Esophagus muscularis mucosa (tissue), 4 donors: Measurements from ENCODE around the gene CNFN. TPM values are rescaled to one million over a fixed set of nuclear protein-coding genes. Genes with fewer than 3 reads are reported as not detected.

ENCODE experiments used
- DNase-seq: peaks from one replicate; pipeline ENCODE4 v3.0.0-alpha.2; 2017; ENCODE audit errors: extremely low spot score
- H3K27ac ChIP-seq, 4 donors: fragments of 200-600 bp; sonication (generic); replicated peaks in 1 of 4; 1 replicate in 3 of 4; 2 replicates in 1 of 4; pipeline ENCODE4 v1.5.1; 2016 to 2019; ENCODE audit warnings: mild to moderate bottlenecking in 1 of 4
- H3K27me3 ChIP-seq, 4 donors: fragments of 200-600 bp; sonication (generic); one replicate each; pipeline versions ENCODE4 v1.5.1 to v1.6.0; 2016 to 2019
- H3K36me3 ChIP-seq, 4 donors: fragments of 200-600 bp; sonication (generic); one replicate each; pipeline ENCODE4 v1.5.1; 2016 to 2019
- H3K4me1 ChIP-seq, 4 donors: fragments of 200-600 bp; sonication (generic); one replicate each; pipeline ENCODE4 v1.5.1; 2016 to 2019
- H3K4me3 ChIP-seq, 4 donors: fragments of 200-600 bp; sonication (generic); 1 replicate in 2 of 4; 2 replicates in 2 of 4; pipeline ENCODE4 v1.5.1; 2016 to 2019; ENCODE audit warnings: mild to moderate bottlenecking in 4 of 4, moderate library complexity in 1 of 4
- H3K9me3 ChIP-seq, 4 donors: fragments of 200-600 bp; sonication (generic); 1 replicate in 3 of 4; 2 replicates in 1 of 4; pipeline ENCODE4 v1.5.1; 2016 to 2019
- EP300 ChIP-seq: sonication (generic); formaldehyde crosslinking; IDR thresholded peaks from one replicate; pipeline ENCODE4 v1.6.1; 2017; ENCODE audit warnings: antibody characterized with exemption
- POLR2A ChIP-seq: fragments of 450-650 bp; IDR thresholded peaks from one replicate; pipeline ENCODE4 v1.6.1; 2017; ENCODE audit warnings: antibody characterized with exemption, moderate library complexity, mild to moderate bottlenecking, low read depth
- POLR2AphosphoS5 ChIP-seq, 2 donors: sonication (generic); formaldehyde crosslinking; IDR thresholded peaks; one replicate each; pipeline ENCODE4 v1.6.1; 2017; ENCODE audit warnings: antibody characterized with exemption in 2 of 2
- WGBS: methylation state at CpG from one replicate; pipeline ENCODE4 v1.1.5; 2018; 5-methylcytosine and 5-hydroxymethylcytosine counted together
- intact Hi-C: fragments of 100-400 bp; cut with DNase I; formaldehyde crosslinking; loops from one replicate; pipeline ENCODE4 v1.15.1; 2023
- total RNA-seq, 4 donors: library from RNA; depleted of rRNA; stranded (reverse); fragments of >200 nt; gene quantifications; one replicate each; pipeline versions ENCODE4 v1.1.0 to v1.2.1, GENCODE V29; 2016
- TF ChIP-seq, protein P1 (sequence below), 3 experiments: fragments of 200-600 bp in 2 of 3; fragments of 450-650 bp in 1 of 3; sonication (generic) in 2 of 3; IDR thresholded peaks; one replicate each; pipeline ENCODE4 v1.5.1; 2017 to 2019; ENCODE audit warnings: antibody characterized with exemption in 3 of 3, mild to moderate bottlenecking in 2 of 3, moderate library complexity in 1 of 3

CNFN gene
- total RNA-seq, 4 donors from 2014 or later = 0.92 to 2.5 TPM; not detected in 2

GRCh38 chr19:42363614-42364346, 26.3 kb downstream of the CNFN start:
- TF ChIP-seq POLR2AphosphoS5 (IDR thresholded peaks at IDR 0.05) = no peak
- DNase-seq = no peak
- 84% methylated on average over 12 of the region's 17 CpGs for WGBS
- peaks cover 19 to 29% (median 28%) of the 10 kb centered on the region in 4 donors for H3K4me1 ChIP-seq
- H3K4me3 ChIP-seq = no peak overlapping the region
- no peak overlapping the region for H3K27ac ChIP-seq
- no peaks in the 10 kb centered on the region for H3K27me3 ChIP-seq
- intact Hi-C loops = no loop called here
- H3K9me3 ChIP-seq = peaks cover 0 to 9% (median 0%) of the 10 kb centered on the region in 4 donors
- H3K36me3 ChIP-seq = peaks cover 20 to 53% (median 51%) of the 10 kb centered on the region in 4 donors

GRCh38 chr19:42362891-42363440, 27.1 kb downstream of the CNFN start:
- Histone ChIP-seq H3K27ac (no peak overlapping the region), H3K27me3 (no peaks in the 10 kb centered on the region), H3K4me1 (peaks cover 19 to 29% (median 28%) of the 10 kb centered on the region in 4 donors), H3K9me3 (peaks cover 0 to 9% (median 0%) of the 10 kb centered on the region in 4 donors), H3K4me3 (no peak overlapping the region), H3K36me3 (peaks cover 21 to 62% (median 56%) of the 10 kb centered on the region in 4 donors)
- TF ChIP-seq POLR2A = no peak
- intact Hi-C loops = no loop called here
- 98% methylated on average over 8 of the region's 13 CpGs for WGBS
- DNase-seq = no peak

GRCh38 chr19:42362342-42362741, 27.8 kb downstream of the CNFN start:
- peaks cover 23 to 68% (median 62%) of the 10 kb centered on the region in 4 donors for H3K36me3 ChIP-seq
- no peak for DNase-seq
- WGBS = 91% methylated on average over 13 of the region's 14 CpGs
- intact Hi-C loops = no loop called here
- H3K27ac ChIP-seq = no peak overlapping the region
- H3K4me1 ChIP-seq = peaks cover 17 to 29% (median 27%) of the 10 kb centered on the region in 4 donors
- H3K4me3 ChIP-seq = no peak overlapping the region
- H3K27me3 ChIP-seq = no peaks in the 10 kb centered on the region
- TF ChIP-seq, protein P1, sequence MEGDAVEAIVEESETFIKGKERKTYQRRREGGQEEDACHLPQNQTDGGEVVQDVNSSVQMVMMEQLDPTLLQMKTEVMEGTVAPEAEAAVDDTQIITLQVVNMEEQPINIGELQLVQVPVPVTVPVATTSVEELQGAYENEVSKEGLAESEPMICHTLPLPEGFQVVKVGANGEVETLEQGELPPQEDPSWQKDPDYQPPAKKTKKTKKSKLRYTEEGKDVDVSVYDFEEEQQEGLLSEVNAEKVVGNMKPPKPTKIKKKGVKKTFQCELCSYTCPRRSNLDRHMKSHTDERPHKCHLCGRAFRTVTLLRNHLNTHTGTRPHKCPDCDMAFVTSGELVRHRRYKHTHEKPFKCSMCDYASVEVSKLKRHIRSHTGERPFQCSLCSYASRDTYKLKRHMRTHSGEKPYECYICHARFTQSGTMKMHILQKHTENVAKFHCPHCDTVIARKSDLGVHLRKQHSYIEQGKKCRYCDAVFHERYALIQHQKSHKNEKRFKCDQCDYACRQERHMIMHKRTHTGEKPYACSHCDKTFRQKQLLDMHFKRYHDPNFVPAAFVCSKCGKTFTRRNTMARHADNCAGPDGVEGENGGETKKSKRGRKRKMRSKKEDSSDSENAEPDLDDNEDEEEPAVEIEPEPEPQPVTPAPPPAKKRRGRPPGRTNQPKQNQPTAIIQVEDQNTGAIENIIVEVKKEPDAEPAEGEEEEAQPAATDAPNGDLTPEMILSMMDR (IDR thresholded peaks at IDR 0.05) = no peak
- TF ChIP-seq EP300 = no peak
- no peak for TF ChIP-seq POLR2AphosphoS5 (IDR thresholded peaks at IDR 0.05)
- no peak for TF ChIP-seq POLR2A
- peaks cover 0 to 9% (median 0%) of the 10 kb centered on the region in 4 donors for H3K9me3 ChIP-seq

DNA sequence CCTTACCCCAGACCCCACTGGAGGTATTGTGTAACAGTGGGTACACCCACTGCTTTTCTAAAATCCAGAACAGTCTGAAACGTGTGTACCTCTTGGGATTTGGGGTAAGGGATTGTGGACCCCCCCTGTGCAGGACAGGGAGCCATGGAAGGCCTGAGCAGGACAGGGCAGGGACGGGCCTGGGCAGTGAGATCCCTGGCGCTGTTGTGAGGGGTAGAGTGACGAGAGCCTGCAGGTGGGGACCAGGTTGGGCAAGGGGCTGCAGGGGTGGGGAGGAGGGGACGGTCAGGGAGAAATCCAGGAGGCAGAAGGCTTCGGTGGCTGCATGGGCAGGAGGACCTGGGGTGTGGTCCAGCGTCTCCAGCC, 28.6 kb downstream of the CNFN start:
- H3K4me3 ChIP-seq = no peak overlapping the region
- H3K4me1 ChIP-seq = peaks cover 15 to 22% (median 19%) of the 10 kb centered on the region in 4 donors
- H3K27me3 ChIP-seq = no peaks in the 10 kb centered on the region
- peaks cover 29 to 76% (median 70%) of the 10 kb centered on the region in 4 donors for H3K36me3 ChIP-seq
- TF ChIP-seq, protein P1 (IDR thresholded peaks at IDR 0.05) = no peak
- TF ChIP-seq EP300 (no peak), POLR2A (no peak), POLR2AphosphoS5 (IDR thresholded peaks at IDR 0.05) (no peak)
- peaks cover 0 to 9% (median 0%) of the 10 kb centered on the region in 4 donors for H3K9me3 ChIP-seq
- WGBS = 94% methylated on average over 7 of the region's 7 CpGs
- no peak overlapping the region for H3K27ac ChIP-seq
- intact Hi-C loops = no loop called here
- no peak for DNase-seq

- peaks cover 0 to 9% (median 0%) of the 10 kb centered on the region in 4 donors for H3K9me3 ChIP-seq
- no peak for DNase-seq
- no peak overlapping the region for H3K27ac ChIP-seq
- peaks cover 30 to 82% (median 76%) of the 10 kb centered on the region in 4 donors for H3K36me3 ChIP-seq
- no peak overlapping the region for H3K4me3 ChIP-seq
- TF ChIP-seq POLR2AphosphoS5 (IDR thresholded peaks at IDR 0.05) = no peak
- TF ChIP-seq POLR2A = no peak
- TF ChIP-seq, protein P1 (IDR thresholded peaks at IDR 0.05) = no peak
- no peak for TF ChIP-seq EP300
- 93% methylated on average over 6 of the region's 16 CpGs for WGBS
- no peaks in the 10 kb centered on the region for H3K27me3 ChIP-seq
- intact Hi-C loops = no loop called here
- H3K4me1 ChIP-seq = peaks cover 10 to 17% (median 13%) of the 10 kb centered on the region in 4 donors
Measured at GRCh38 chr19:42360787-42361544, 29.1 kb downstream of the CNFN start.
